ENCODE data around the gene KMT2C. TPM values are rescaled to one million over a fixed set of nuclear protein-coding genes. Genes with fewer than 3 reads are reported as not detected.

The KMT2C gene
- total RNA-seq, 2 experiments from 2014 or later = 47.5 to 105 TPM

- intact Hi-C loops (cut with micrococcal nuclease; ENCODE audit: unreplicated experiment) = no loop called here
- no peaks in the 10 kb centered on the region for H3K9me3 ChIP-seq (ENCODE audit: low read length)
- H3K36me3 ChIP-seq (ENCODE audit: insufficient read depth, low read length) = peaks cover 54% of the 10 kb centered on the region
- H2AFZ ChIP-seq (ENCODE audit: low read length) = no peak overlapping the region
- H3K4me2 ChIP-seq (ENCODE audit: low read length) = no peak overlapping the region
- TF ChIP-seq EZH2phosphoT487 (IDR thresholded peaks at IDR 0.05; ENCODE audit: borderline replicate concordance, low read depth, low read length) = no peak
- TF ChIP-seq CTCF (conservative IDR thresholded peaks at IDR 0.05; ENCODE audit: low read length) = no peak
- peaks cover 12% of the 10 kb centered on the region for H3K4me1 ChIP-seq (ENCODE audit: insufficient read depth, low read length, poor library complexity, severe bottlenecking)
- ChIA-PET CTCF (ENCODE audit: unreplicated experiment) (no interaction called here), POLR2A (interaction anchor here (0.6 to 5.1 kb wide), 5 partner anchors 11 to 1065 kb away, joined by 3 to 19 read pairs (median 7); no protein-coding TSS in a partner anchor)
- H3K27ac ChIP-seq (ENCODE audit: low read depth, low read length, poor library complexity, severe bottlenecking) = no peak overlapping the region
- no peak for DNase-seq (ENCODE audit: low spot score)
- no peak overlapping the region for H3K4me3 ChIP-seq (ENCODE audit: low read depth, low read length, poor library complexity, severe bottlenecking)
- H3K79me2 ChIP-seq (ENCODE audit: insufficient read depth, low read depth, low read length) = peaks cover 40% of the 10 kb centered on the region
- no peaks in the 10 kb centered on the region for H3K9me2 ChIP-seq (ENCODE audit: insufficient read depth, low read length)
- H4K20me1 ChIP-seq (ENCODE audit: insufficient read depth, low read length) = no peaks in the 10 kb centered on the region
- BruUV-seq (replicated peaks) = no TSS peak
These were observed 106.3 kb downstream of the KMT2C start for GRCh38 chr7:152329469-152329868.

GRCh38 chr7:152328234-152328633 is 107.6 kb downstream of the KMT2C start:
- ChIA-PET POLR2A (interaction anchor here (0.7 to 5.1 kb wide), 3 partner anchors 10 to 386 kb away, joined by 3 to 19 read pairs (median 3); no protein-coding TSS in a partner anchor), CTCF (ENCODE audit: unreplicated experiment) (no interaction called here)
- no peaks in the 10 kb centered on the region for H3K9me2 ChIP-seq (ENCODE audit: insufficient read depth, low read length)
- H3K79me2 ChIP-seq (ENCODE audit: insufficient read depth, low read depth, low read length) = peaks cover 28% of the 10 kb centered on the region
- peaks cover 5% of the 10 kb centered on the region for H3K4me1 ChIP-seq (ENCODE audit: insufficient read depth, low read length, poor library complexity, severe bottlenecking)
- no peak overlapping the region for H3K27ac ChIP-seq (ENCODE audit: low read depth, low read length, poor library complexity, severe bottlenecking)
- H2AFZ ChIP-seq (ENCODE audit: low read length) = no peak overlapping the region
- peaks cover 60% of the 10 kb centered on the region for H3K36me3 ChIP-seq (ENCODE audit: insufficient read depth, low read length)
- H3K4me3 ChIP-seq (ENCODE audit: low read depth, low read length, poor library complexity, severe bottlenecking) = no peak overlapping the region
- DNase-seq (ENCODE audit: low spot score) = no peak
- no peak for TF ChIP-seq CTCF (conservative IDR thresholded peaks at IDR 0.05; ENCODE audit: low read length)
- TF ChIP-seq EZH2phosphoT487 (IDR thresholded peaks at IDR 0.05; ENCODE audit: borderline replicate concordance, low read depth, low read length) = no peak
- H4K20me1 ChIP-seq (ENCODE audit: insufficient read depth, low read length) = no peaks in the 10 kb centered on the region
- BruUV-seq (replicated peaks) = no TSS peak
- intact Hi-C loops (cut with micrococcal nuclease; ENCODE audit: unreplicated experiment) = no loop called here
- H3K9me3 ChIP-seq (ENCODE audit: low read length) = no peaks in the 10 kb centered on the region
- no peak overlapping the region for H3K4me2 ChIP-seq (ENCODE audit: low read length)

- no peak for DNase-seq (ENCODE audit: low spot score)
- Histone ChIP-seq H3K79me2 (ENCODE audit: insufficient read depth, low read depth, low read length) (peaks cover 62% of the 10 kb centered on the region), H2AFZ (ENCODE audit: low read length) (no peak overlapping the region), H3K9me2 (ENCODE audit: insufficient read depth, low read length) (no peaks in the 10 kb centered on the region), H3K4me1 (ENCODE audit: insufficient read depth, low read length, poor library complexity, severe bottlenecking) (peaks cover 10% of the 10 kb centered on the region), H3K27ac (ENCODE audit: low read depth, low read length, poor library complexity, severe bottlenecking) (no peak overlapping the region), H3K4me2 (ENCODE audit: low read length) (no peak overlapping the region), H3K9me3 (ENCODE audit: low read length) (no peaks in the 10 kb centered on the region), H3K36me3 (ENCODE audit: insufficient read depth, low read length) (peaks cover 58% of the 10 kb centered on the region), H3K4me3 (ENCODE audit: low read depth, low read length, poor library complexity, severe bottlenecking) (no peak overlapping the region), H4K20me1 (ENCODE audit: insufficient read depth, low read length) (no peaks in the 10 kb centered on the region)
- no peak for TF ChIP-seq CTCF (conservative IDR thresholded peaks at IDR 0.05; ENCODE audit: low read length)
- no peak for TF ChIP-seq EZH2phosphoT487 (IDR thresholded peaks at IDR 0.05; ENCODE audit: borderline replicate concordance, low read depth, low read length)
- intact Hi-C loops (cut with micrococcal nuclease; ENCODE audit: unreplicated experiment) = no loop called here
- no TSS peak for BruUV-seq (replicated peaks)
- CTCF ChIA-PET (ENCODE audit: unreplicated experiment) = no interaction called here
- POLR2A ChIA-PET = interaction anchor here (0.6 to 4.3 kb wide), 5 partner anchors 12 to 137 kb away, joined by 4 to 22 read pairs (median 5); no protein-coding TSS in a partner anchor
These were observed 120.0 kb downstream of the KMT2C start for GRCh38 chr7:152315845-152316244.

All from OCI-LY7 (cell line).